ENCODE data around the gene CCNY. TPM values are rescaled to one million over a fixed set of nuclear protein-coding genes. Genes with fewer than 3 reads are reported as not detected.

Gene CCNY
- total RNA-seq, 1 experiment from 2014 or later: 53.3 TPM

DNA sequence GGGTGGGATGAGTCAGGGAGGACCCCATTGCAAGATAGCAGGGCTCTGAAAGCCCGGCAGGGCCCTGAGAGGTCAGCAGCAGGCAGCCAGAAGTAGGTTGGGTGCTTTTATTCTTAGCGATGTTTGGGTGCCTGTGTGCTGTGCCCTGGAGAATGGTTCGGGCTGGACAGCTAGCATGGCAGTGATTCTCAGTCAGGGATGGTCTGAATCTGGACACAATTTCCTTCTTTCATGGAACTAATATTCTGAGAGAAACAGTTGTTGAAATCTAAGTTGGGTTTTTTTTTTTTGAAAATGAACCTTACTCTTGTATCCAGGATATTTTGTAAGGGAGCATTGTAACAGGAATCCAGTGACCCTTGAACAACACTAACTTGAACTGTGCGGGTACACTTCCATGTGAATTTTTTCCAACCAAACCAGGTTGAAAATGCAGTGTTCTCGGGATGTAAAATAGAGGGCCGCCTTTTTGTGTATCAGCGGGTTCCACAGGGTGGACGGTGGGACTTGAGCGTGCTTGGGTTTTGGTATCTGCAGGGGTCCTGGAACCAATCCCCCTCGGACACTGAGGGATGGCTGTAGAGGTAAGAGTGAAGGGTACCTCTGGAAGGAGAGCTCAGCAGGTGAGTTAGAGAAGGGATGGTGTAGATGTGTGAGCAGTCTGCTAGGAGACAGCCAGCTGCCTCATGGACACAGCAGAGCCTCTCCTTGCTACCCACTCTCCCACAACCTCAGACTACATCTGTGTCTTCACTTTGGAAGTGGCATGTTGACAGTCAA, 12.5 kb downstream of the CCNY start (continued):
- TF ChIP-seq, protein P1, sequence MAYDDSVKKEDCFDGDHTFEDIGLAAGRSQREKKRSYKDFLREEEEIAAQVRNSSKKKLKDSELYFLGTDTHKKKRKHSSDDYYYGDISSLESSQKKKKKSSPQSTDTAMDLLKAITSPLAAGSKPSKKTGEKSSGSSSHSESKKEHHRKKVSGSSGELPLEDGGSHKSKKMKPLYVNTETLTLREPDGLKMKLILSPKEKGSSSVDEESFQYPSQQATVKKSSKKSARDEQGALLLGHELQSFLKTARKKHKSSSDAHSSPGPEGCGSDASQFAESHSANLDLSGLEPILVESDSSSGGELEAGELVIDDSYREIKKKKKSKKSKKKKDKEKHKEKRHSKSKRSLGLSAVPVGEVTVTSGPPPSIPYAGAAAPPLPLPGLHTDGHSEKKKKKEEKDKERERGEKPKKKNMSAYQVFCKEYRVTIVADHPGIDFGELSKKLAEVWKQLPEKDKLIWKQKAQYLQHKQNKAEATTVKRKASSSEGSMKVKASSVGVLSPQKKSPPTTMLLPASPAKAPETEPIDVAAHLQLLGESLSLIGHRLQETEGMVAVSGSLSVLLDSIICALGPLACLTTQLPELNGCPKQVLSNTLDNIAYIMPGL (CRISPR knock-in tag; IDR thresholded peaks at IDR 0.05): no peak
- TF ChIP-seq NFATC4 (CRISPR knock-in tag; IDR thresholded peaks at IDR 0.05) (no peak), JUN (CRISPR knock-in tag; IDR thresholded peaks at IDR 0.05) (no peak), NR3C1 (CRISPR knock-in tag; conservative IDR thresholded peaks at IDR 0.05; ENCODE audit: low read depth) (no peak)
- TF ChIP-seq, protein P2, sequence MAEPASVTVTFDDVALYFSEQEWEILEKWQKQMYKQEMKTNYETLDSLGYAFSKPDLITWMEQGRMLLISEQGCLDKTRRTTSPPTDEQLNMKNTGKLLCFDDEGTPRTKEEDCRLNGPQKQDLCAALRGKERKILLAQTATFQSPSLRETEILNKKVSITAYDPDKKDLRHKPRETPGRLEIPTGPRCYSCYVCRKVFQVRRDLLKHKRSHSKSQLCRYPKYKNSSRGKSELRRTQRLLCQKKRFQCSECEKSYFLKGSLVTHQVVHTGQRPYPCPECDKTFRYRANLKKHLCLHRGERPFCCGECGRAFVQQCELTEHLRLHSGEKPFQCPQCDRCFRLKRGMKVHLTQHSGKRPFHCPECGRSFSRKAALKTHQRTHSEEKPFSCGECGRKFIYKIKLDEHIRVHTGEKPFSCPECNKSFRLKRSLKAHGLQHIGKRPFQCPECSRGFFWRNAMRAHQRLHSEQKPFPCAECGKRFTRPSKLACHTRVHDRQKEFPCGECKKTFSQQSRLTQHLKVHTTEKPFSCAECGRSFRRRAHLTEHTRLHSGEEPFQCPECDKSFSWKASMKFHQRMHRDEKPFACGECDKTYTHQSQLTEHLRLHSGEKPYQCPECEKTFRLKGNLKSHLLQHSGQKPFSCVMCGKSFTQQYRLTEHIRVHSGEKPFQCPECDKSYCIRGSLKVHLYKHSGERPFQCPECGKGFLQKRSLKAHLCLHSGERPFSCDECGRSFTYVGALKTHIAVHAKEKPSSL (CRISPR knock-in tag; conservative IDR thresholded peaks at IDR 0.05): no peak

DNA sequence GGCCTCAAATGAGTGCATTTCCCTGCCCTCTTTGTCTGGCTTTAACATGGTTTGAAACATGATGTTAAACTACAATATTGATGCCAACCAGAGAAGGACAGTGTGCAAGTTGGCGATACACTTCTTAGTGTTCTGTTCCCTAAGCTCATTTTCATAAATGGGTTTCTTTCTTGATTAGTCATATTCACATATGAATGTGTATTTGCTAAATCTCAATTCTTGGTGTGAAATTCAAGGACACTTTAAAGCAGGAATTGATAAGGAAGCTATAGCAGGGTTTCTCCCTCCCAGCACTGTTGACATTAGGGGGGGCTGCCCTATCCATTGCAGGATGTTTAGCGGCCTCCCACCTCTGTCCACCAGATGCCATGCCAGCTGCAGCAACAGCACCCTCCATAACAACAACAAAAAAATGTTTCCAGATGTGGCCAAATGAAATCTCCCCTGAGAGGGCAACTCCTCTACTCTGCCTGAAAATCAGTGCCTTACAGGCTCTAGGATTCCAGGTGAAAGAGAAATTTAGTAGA, 13.1 kb downstream of the CCNY start:
- no peak overlapping the region for H3K27ac Mint-ChIP-seq
- TF ChIP-seq NFE2L1 (CRISPR knock-in tag; IDR thresholded peaks at IDR 0.05) (no peak), ZNF423 (CRISPR knock-in tag; IDR thresholded peaks at IDR 0.05) (no peak), ETV6 (CRISPR knock-in tag; IDR thresholded peaks at IDR 0.05) (no peak), JUN (CRISPR knock-in tag; IDR thresholded peaks at IDR 0.05) (no peak), KAT7 (CRISPR knock-in tag; IDR thresholded peaks at IDR 0.05; ENCODE audit: borderline replicate concordance) (no peak), ZNF219 (CRISPR knock-in tag; IDR thresholded peaks at IDR 0.05; ENCODE audit: borderline replicate concordance) (no peak), GTF2I (CRISPR knock-in tag; conservative IDR thresholded peaks at IDR 0.05) (no peak), SMAD4 (CRISPR knock-in tag; IDR thresholded peaks at IDR 0.05) (no peak), NR3C1 (CRISPR knock-in tag; conservative IDR thresholded peaks at IDR 0.05; ENCODE audit: low read depth) (no peak), MXD4 (CRISPR knock-in tag; IDR thresholded peaks at IDR 0.05; ENCODE audit: borderline replicate concordance) (no peak)
- TF ChIP-seq, protein P3, sequence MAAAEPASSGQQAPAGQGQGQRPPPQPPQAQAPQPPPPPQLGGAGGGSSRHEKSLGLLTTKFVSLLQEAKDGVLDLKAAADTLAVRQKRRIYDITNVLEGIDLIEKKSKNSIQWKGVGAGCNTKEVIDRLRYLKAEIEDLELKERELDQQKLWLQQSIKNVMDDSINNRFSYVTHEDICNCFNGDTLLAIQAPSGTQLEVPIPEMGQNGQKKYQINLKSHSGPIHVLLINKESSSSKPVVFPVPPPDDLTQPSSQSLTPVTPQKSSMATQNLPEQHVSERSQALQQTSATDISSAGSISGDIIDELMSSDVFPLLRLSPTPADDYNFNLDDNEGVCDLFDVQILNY (CRISPR knock-in tag; IDR thresholded peaks at IDR 0.05): no peak
- TF ChIP-seq, protein P4, sequence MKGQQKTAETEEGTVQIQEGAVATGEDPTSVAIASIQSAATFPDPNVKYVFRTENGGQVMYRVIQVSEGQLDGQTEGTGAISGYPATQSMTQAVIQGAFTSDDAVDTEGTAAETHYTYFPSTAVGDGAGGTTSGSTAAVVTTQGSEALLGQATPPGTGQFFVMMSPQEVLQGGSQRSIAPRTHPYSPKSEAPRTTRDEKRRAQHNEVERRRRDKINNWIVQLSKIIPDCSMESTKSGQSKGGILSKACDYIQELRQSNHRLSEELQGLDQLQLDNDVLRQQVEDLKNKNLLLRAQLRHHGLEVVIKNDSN (CRISPR knock-in tag; IDR thresholded peaks at IDR 0.05): no peak
- TF ChIP-seq, protein P5, sequence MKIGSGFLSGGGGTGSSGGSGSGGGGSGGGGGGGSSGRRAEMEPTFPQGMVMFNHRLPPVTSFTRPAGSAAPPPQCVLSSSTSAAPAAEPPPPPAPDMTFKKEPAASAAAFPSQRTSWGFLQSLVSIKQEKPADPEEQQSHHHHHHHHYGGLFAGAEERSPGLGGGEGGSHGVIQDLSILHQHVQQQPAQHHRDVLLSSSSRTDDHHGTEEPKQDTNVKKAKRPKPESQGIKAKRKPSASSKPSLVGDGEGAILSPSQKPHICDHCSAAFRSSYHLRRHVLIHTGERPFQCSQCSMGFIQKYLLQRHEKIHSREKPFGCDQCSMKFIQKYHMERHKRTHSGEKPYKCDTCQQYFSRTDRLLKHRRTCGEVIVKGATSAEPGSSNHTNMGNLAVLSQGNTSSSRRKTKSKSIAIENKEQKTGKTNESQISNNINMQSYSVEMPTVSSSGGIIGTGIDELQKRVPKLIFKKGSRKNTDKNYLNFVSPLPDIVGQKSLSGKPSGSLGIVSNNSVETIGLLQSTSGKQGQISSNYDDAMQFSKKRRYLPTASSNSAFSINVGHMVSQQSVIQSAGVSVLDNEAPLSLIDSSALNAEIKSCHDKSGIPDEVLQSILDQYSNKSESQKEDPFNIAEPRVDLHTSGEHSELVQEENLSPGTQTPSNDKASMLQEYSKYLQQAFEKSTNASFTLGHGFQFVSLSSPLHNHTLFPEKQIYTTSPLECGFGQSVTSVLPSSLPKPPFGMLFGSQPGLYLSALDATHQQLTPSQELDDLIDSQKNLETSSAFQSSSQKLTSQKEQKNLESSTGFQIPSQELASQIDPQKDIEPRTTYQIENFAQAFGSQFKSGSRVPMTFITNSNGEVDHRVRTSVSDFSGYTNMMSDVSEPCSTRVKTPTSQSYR (CRISPR knock-in tag; IDR thresholded peaks at IDR 0.05): no peak
- CTCF ChIA-PET: interaction anchor here (1.4 kb wide), 1 partner anchor 30 kb away, joined by 4 read pairs; no protein-coding TSS in a partner anchor
- H3K27me3 Mint-ChIP-seq (ENCODE audit: low read depth): no peaks in the 10 kb centered on the region
- DNase-seq (ENCODE audit: low spot score) (no peak), ATAC-seq (no peak)
- H3K9me3 Mint-ChIP-seq: no peaks in the 10 kb centered on the region
- no peak overlapping the region for H3K4me3 Mint-ChIP-seq
- peaks cover 60% of the 10 kb centered on the region for H3K4me1 Mint-ChIP-seq
- H3K36me3 Mint-ChIP-seq: no peaks in the 10 kb centered on the region; the same call in 1 of the 2 replicates
- POLR2A ChIA-PET: no interaction called here

Measured in WTC11 (cell line).